ENCODE data around the gene ZBTB22. TPM values are rescaled to one million over a fixed set of nuclear protein-coding genes. Genes with fewer than 3 reads are reported as not detected.
"Not testable (repeated sequence)": the region's sequence is repeated elsewhere in the genome, so short reads cannot be mapped to it uniquely, and the experiment has no call there.

Gene ZBTB22, protein sequence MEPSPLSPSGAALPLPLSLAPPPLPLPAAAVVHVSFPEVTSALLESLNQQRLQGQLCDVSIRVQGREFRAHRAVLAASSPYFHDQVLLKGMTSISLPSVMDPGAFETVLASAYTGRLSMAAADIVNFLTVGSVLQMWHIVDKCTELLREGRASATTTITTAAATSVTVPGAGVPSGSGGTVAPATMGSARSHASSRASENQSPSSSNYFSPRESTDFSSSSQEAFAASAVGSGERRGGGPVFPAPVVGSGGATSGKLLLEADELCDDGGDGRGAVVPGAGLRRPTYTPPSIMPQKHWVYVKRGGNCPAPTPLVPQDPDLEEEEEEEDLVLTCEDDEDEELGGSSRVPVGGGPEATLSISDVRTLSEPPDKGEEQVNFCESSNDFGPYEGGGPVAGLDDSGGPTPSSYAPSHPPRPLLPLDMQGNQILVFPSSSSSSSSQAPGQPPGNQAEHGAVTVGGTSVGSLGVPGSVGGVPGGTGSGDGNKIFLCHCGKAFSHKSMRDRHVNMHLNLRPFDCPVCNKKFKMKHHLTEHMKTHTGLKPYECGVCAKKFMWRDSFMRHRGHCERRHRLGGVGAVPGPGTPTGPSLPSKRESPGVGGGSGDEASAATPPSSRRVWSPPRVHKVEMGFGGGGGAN
- 15.0 TPM for total RNA-seq

DNA sequence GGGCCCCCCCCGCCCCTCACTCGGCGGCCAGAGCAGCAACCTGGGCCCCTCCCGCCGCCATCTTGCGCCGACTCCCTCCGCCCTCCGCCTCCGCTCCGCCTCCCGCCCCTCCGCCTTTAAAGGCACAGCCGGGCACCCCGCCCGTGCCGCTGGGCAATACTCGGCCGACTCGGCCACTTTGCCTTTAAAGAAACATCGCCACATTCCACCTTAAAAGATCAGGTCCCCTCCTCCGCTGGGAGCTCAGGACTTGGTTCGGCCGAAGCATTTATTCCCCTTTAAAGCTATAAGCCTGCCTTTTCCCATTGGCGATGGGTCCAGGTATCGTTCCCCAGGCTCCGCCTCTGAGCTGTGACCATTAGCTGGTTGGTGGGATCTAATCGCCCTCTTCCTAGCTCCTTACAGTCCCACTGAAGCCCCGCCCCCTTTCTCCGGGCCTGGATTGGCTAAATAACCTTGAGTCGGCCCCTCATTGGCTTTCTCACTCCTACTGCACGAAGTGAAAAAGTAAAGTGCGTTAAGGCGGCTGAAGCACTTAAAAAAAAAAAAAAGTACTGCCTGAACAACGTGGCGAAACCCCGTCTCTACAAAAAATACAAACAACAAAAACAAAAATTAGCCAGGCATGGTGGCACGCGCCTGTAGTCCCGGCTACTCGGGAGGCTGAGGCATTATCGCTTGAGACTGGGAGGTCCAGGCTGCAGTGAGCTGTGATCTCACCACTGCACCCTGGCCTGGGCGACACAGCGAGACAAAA lies at the start of gene ZBTB22:
ZBTB22 (minus strand) TSS at position 76 of the 757 bp plus-strand sequence. CDS start 828 bp downstream, outside the sequence.
- DNase-seq: peak; percentile 100

DNA sequence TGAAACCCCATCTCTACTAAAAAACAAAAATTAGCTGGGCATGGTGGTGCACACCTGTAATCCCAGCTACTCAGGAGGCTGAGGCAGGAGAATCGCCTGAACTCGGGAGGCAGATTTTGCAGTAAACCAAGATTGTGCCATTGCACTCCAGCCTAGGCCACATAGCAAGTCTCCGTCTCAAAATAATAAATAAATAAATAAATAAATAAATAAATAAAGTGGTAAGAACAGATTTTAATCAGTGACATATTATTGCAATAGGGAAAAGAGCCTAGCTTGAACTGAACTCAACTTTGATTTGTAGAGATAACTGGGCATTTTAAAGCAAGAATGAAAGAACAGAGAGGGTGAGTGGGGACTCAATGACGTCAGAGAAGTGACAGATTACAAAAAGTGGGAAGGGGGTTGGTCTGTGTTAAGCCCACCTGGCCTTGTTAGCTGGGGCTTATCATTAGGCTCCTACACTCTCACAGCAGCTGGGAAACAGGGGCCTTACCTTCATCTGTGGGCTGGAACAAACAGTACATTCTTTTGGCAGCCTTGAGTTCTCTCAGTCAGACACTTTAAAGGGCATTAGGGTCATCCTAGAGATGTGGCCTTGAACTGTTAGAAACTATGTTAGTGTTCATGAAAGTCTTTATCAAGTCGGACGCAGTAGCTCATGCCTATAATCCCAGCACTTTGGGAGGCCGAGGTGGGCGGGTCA lies 49.6 kb upstream of the ZBTB22 start:
- DNase-seq: no peak

- DNase-seq: not testable (repeated sequence)
These were observed 47.8 kb upstream of the ZBTB22 start for GRCh38 chr6:33365206-33365971.

- peak; percentile 34 for DNase-seq
These were observed 47.1 kb upstream of the ZBTB22 start for GRCh38 chr6:33364475-33365205.

DNA sequence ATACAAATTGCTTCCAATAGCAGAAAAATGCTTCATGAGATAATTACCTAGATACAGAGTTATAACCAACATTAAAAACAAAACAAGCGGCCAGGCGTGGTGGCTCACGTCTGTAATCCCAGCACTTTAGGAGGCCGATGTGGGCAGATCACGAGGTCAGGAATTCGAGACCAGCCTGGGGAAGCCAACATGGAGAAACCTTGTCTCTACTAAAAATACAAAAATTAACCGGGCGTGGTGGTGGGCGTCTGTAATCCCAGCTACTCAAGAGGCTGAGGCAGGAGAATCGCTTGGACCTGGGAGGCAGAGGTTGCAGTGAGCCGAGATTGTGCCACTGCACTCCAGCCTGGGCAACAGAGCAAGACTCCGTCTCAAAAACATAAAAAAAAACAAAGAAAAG lies 45.9 kb upstream of the ZBTB22 start:
- not testable (repeated sequence) for DNase-seq

- DNase-seq: no peak
These were observed 41.8 kb upstream of the ZBTB22 start for GRCh38 chr6:33359331-33359730.

DNA sequence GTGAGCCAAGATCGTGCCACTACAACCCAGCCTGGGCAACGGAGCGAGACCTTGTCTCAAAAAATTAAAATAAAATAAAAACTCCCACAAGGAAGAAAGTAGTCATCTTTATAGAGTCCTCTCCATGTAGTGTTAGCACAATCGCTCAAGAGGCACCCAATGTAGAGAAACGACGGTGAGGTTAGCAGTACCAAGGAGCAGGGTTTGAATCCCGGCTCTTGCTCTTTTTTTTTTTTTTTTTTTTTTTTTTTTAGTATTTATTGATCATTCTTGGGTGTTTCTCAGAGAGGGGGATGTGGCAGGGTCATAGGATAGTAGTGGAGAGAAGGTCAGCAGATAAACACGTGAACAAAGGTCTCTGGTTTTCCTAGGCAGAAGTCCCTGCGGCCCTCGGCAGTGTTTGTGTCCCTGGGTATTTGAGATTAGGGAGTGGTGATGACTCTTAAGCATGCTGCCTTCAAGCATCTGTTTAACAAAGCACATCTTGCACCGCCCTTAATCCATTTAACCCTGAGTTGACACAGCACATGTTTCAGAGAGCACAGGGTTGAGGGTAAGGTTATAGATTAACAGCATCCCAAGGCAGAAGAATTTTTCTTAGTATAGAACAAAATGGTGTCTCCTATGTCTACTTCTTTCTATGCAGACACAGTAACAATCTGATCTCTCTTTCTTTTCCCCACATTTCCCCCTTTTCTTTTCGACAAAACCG lies 39.8 kb upstream of the ZBTB22 start:
- not testable (repeated sequence) for DNase-seq

DNA sequence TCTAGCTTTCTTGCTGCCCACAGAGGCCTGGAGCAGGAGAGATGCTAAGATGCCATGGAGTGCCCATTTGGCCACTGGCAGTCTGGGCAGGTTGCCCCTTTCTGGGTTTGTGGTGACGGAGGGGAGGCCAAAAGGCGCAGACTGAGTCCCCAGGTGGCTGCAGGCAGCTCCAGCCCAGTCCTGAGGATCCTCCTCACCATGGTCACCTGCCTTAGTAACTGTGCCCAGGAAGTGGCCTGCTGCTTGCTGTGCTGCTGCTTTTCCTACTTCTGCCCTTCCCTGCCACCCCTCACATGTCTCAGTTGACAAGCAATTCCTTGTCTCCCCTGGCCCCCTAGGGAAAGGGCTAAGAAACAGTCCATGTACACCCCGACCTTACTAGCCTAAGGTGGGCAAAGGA lies 38.8 kb upstream of the ZBTB22 start:
- no peak for DNase-seq

DNA sequence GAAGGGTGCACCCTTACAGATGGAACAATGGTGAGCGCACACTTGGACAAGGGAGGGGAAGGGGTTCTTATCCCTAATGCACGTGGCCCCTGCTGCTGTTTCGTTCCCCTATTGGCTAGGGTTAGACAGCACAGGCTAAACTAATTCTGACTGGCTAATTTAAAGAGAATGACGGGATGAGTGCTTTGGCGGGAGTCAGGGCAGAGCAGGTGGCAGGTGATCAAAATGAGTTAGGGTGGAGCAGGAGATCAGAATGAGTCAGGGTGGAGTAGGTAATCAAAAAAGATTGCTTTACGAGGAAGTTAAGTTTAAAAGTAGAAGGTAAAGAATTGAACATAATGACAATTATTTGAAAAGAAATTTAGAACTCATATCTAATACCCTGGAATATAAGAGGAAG lies 38.3 kb upstream of the ZBTB22 start:
- DNase-seq: not testable (repeated sequence)

- no peak for DNase-seq
These were observed 30.3 kb upstream of the ZBTB22 start for GRCh38 chr6:33347816-33348215.

GRCh38 chr6:33346972-33347371 lies 29.4 kb upstream of the ZBTB22 start:
- not testable (repeated sequence) for DNase-seq

- peak; percentile 87 for DNase-seq
These were observed 27.5 kb upstream of the ZBTB22 start for GRCh38 chr6:33344701-33345697.

GRCh38 chr6:33343953-33344611 lies 26.5 kb upstream of the ZBTB22 start:
- no peak for DNase-seq

DNA sequence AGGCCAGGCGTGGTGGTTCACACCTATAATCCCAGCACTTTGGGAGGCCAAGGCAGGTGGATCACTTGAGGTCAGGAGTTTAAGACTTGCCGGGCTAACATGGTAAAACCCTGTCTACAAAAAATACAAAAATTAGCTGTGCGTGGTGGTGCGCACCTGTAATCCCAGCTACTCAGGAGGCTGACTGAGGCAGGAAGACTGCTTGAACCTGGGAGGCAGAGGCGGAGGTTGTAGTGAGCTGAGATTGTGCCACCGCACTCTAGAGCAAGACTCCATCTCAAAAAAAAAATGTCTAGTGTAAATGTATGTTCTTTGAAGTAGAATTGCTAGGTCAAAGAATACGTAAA lies 26.0 kb upstream of the ZBTB22 start:
- DNase-seq: not testable (repeated sequence)

- no peak for DNase-seq
These were observed 21.6 kb upstream of the ZBTB22 start for GRCh38 chr6:33339193-33339592.

- no peak for DNase-seq
These were observed 19.0 kb upstream of the ZBTB22 start for GRCh38 chr6:33336495-33336894.

DNA sequence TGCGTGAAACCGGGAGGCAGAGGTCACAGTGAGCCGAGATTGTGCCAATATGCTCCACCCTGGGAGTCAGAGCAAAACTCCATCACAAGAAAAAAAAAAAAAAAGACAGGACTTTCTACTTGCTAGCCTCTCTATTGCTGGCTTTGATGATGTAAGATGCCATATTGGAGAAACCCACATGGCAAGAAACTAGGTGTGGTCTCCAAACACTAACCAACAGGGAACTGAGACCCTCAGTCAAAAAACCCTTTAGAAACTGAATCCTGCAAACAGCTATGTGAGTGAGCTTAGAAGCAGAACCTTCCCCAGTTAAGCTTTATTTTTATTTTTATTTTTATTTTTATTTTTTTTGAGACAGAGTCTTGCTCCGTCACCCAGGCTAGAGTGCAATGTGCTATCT lies 18.4 kb upstream of the ZBTB22 start:
- no peak for DNase-seq

DNA sequence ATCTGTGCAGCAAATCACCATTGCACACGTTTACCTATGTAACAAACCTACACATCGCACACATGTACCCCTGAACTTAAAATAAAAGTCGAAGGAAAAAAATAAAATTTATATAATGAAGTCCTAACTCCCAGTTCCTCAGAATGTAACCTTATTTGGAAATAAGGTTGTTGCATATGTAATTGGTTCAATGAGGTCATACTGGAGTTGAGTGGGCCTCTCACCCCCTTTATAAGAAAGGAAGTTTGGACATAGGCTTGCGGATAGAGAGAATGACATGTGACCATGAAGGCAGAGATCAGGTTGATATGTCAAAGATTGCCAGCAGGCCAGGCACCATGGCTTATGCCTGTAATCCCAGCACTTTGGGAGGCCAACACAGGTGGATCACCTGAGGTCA lies 16.1 kb upstream of the ZBTB22 start:
- no peak for DNase-seq

Data from tongue (tissue), 2 donors.